Left ventricle myocardium inferior (tissue), 1 donor: ENCODE results near the gene TST. TPM values are rescaled to one million over a fixed set of nuclear protein-coding genes. Genes with fewer than 3 reads are reported as not detected.

Experiments
- DNase-seq: peaks from one replicate; pipeline ENCODE4 v3.0.0-alpha.2; 2020
- H3K27ac ChIP-seq: fragments of 200-600 bp; replicated peaks from 2 replicates; pipeline ENCODE4 v1.8.0; 2021
- H3K27me3 ChIP-seq: fragments of 200-600 bp; 2 replicates; pipeline ENCODE4 v1.8.0; 2021; ENCODE audit warnings: low read depth
- H3K36me3 ChIP-seq: fragments of 200-600 bp; 2 replicates; pipeline ENCODE4 v1.8.0; 2021
- H3K4me1 ChIP-seq: fragments of 200-600 bp; 2 replicates; pipeline ENCODE4 v1.8.0; 2021
- H3K4me3 ChIP-seq: fragments of 200-600 bp; 2 replicates; pipeline ENCODE4 v1.8.0; 2021; ENCODE audit warnings: mild to moderate bottlenecking, moderate library complexity
- H3K9me3 ChIP-seq: fragments of 200-600 bp; replicated peaks from 2 replicates; pipeline ENCODE4 v1.8.0; 2021
- intact Hi-C: fragments of 100-400 bp; cut with micrococcal nuclease; formaldehyde crosslinking; loops from one replicate; pipeline ENCODE4 v1.11.0; 2022
- total RNA-seq: library from RNA; stranded (reverse); fragmentation: NEBNext Ultra II Directional; extraction: Animal tissue kit (Norgen Biotek cat#: 25700); gene quantifications from one replicate; pipeline ENCODE4 v1.2.1, GENCODE V29; 2021
- TF ChIP-seq, protein P1 (sequence below): fragments of 200-600 bp; IDR thresholded peaks from 2 replicates; pipeline ENCODE4 v1.8.0; 2021; ENCODE audit warnings: antibody characterized with exemption, mild to moderate bottlenecking, borderline replicate concordance
- donor health status: DM: no; HTN: yes; CAD: no; lungs with severe emphysema.

Gene TST
- total RNA-seq, 1 donor from 2014 or later: 39.8 TPM

GRCh38 chr22:37012956-37013355 lies 6.3 kb downstream of the TST start:
- intact Hi-C loops: no loop called here
- Histone ChIP-seq H3K4me3 (no peak overlapping the region), H3K36me3 (peaks cover 3% of the 10 kb centered on the region), H3K27me3 (no peaks in the 10 kb centered on the region), H3K9me3 (no peaks in the 10 kb centered on the region), H3K27ac (peak overlapping the region; percentile 71), H3K4me1 (peaks cover 76% of the 10 kb centered on the region)
- DNase-seq: no peak
- TF ChIP-seq, protein P1, sequence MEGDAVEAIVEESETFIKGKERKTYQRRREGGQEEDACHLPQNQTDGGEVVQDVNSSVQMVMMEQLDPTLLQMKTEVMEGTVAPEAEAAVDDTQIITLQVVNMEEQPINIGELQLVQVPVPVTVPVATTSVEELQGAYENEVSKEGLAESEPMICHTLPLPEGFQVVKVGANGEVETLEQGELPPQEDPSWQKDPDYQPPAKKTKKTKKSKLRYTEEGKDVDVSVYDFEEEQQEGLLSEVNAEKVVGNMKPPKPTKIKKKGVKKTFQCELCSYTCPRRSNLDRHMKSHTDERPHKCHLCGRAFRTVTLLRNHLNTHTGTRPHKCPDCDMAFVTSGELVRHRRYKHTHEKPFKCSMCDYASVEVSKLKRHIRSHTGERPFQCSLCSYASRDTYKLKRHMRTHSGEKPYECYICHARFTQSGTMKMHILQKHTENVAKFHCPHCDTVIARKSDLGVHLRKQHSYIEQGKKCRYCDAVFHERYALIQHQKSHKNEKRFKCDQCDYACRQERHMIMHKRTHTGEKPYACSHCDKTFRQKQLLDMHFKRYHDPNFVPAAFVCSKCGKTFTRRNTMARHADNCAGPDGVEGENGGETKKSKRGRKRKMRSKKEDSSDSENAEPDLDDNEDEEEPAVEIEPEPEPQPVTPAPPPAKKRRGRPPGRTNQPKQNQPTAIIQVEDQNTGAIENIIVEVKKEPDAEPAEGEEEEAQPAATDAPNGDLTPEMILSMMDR: no peak

- peaks cover 76% of the 10 kb centered on the region for H3K4me1 ChIP-seq
- peak overlapping the region; percentile 71 for H3K27ac ChIP-seq
- H3K27me3 ChIP-seq: no peaks in the 10 kb centered on the region
- peak; percentile 55 for DNase-seq
- H3K4me3 ChIP-seq: no peak overlapping the region
- peaks cover 3% of the 10 kb centered on the region for H3K36me3 ChIP-seq
- intact Hi-C loops: no loop called here
- TF ChIP-seq, protein P1: no peak
- H3K9me3 ChIP-seq: no peaks in the 10 kb centered on the region
Measured at GRCh38 chr22:37012262-37012904, 6.9 kb downstream of the TST start.

- Histone ChIP-seq H3K4me3 (no peak overlapping the region), H3K4me1 (peaks cover 68% of the 10 kb centered on the region), H3K27me3 (no peaks in the 10 kb centered on the region), H3K27ac (peak overlapping the region; percentile 71), H3K9me3 (no peaks in the 10 kb centered on the region), H3K36me3 (peaks cover 2% of the 10 kb centered on the region)
- TF ChIP-seq, protein P1: no peak
- DNase-seq: no peak
- intact Hi-C loops: no loop called here
Measured at GRCh38 chr22:37011472-37011871, 7.8 kb downstream of the TST start.

DNA sequence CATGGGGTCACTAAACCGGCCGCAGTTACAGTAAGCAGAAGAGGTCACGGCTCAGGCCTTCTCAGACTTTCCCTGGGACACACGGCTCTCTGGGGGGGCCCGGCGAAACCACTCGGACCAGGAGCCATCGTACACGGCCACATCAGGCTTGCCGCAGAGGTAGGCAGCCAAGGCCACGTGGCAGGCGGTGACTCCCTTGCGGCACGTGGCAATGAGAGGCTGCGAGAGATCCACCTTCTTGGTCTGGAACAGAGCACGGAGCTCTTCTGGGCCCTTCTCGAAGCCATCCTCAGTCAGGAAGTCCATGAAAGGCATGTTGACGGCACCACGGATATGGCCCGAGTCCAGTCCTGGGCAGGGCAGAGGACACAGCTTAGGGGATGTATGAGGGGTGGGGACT lies 8.3 kb downstream of the TST start:
- H3K27ac ChIP-seq: no peak overlapping the region
- no peak for DNase-seq
- no peak overlapping the region for H3K4me3 ChIP-seq
- H3K36me3 ChIP-seq: no peaks in the 10 kb centered on the region
- H3K9me3 ChIP-seq: no peaks in the 10 kb centered on the region
- peaks cover 63% of the 10 kb centered on the region for H3K4me1 ChIP-seq
- no peaks in the 10 kb centered on the region for H3K27me3 ChIP-seq
- TF ChIP-seq, protein P1: no peak
- intact Hi-C loops: no loop called here

DNA sequence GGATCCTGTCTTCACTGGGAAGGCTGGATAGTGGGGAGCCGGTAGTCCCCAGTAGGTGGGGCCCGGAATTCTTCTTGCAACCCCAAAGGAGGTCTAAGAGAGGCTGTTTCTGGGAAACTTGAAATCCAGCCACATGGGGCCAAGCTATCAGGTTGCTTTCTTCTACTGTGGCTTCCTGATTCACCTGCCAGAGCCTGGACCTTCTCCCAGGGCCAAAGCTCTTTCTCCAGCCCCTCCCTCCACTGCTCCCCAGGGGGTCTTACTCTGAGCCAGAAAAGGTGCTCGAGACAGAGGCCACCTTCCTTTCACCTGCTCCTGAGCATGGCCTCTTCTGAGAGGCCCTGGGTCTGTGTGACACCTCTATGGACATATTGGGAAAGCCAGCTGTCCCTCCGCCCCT lies 9.1 kb downstream of the TST start:
- Histone ChIP-seq H3K27ac (no peak overlapping the region), H3K4me3 (no peak overlapping the region), H3K4me1 (peaks cover 58% of the 10 kb centered on the region), H3K36me3 (no peaks in the 10 kb centered on the region), H3K27me3 (no peaks in the 10 kb centered on the region), H3K9me3 (no peaks in the 10 kb centered on the region)
- no peak for DNase-seq
- intact Hi-C loops: no loop called here
- TF ChIP-seq, protein P1: no peak

DNA sequence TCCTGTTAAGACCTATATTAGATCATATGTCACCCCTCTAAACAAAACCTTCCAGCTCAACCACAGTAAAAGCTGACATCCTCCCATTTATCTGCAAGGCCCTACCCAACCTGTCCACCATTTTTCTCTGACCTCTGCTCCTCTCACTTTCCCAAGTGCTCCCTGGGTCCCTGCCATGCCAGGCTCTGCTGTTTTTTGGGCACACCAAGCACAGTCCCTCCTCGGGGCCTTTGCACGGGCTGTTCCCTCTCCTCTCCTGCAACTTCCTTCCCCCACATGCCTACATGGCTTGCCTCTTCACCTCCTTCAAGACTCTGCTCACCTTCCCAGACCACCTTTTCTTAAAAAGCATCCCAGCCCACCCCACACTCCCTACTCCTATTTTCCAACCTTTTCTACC lies 9.8 kb downstream of the TST start:
- Histone ChIP-seq H3K4me3 (no peak overlapping the region), H3K27ac (no peak overlapping the region), H3K36me3 (no peaks in the 10 kb centered on the region), H3K4me1 (peaks cover 51% of the 10 kb centered on the region), H3K9me3 (no peaks in the 10 kb centered on the region), H3K27me3 (no peaks in the 10 kb centered on the region)
- TF ChIP-seq, protein P1: no peak
- DNase-seq: no peak
- intact Hi-C loops: no loop called here
